Heart right ventricle (tissue), 16 donors: ENCODE data around the gene CAPN5. TPM values are rescaled to one million over a fixed set of nuclear protein-coding genes. Genes with fewer than 3 reads are reported as not detected.
A peak's percentile ranks its signal among the peaks of the same experiment; 100 is the strongest.

Experiments used
- ATAC-seq, 8 donors: fragments of 200-7000 bp; cut with Tn5 transposase; one replicate each; pipeline ENCODE4 v1.9.1; 2020; ENCODE audit warnings: mild to moderate bottlenecking in 8 of 8, moderate library complexity in 8 of 8, moderate number of reproducible peaks in 1 of 8
- DNase-seq, 2 donors: peaks; one replicate each; pipeline ENCODE4 v3.0.0-alpha.2; 2020
- H3K27ac ChIP-seq, 10 donors: fragments of 200-600 bp; sonication (generic) in 2 of 10; one replicate each; pipeline versions ENCODE4 v1.5.0 to v1.8.0; 2020 to 2022; ENCODE audit warnings: mild to moderate bottlenecking in 3 of 10
- H3K27me3 ChIP-seq, 7 donors: fragments of 200-600 bp; one replicate each; pipeline ENCODE4 v1.8.0; 2021 to 2022; ENCODE audit warnings: mild to moderate bottlenecking in 2 of 7
- H3K36me3 ChIP-seq, 9 donors: fragments of 200-600 bp; sonication (generic) in 1 of 9; one replicate each; pipeline versions ENCODE4 v1.5.0 to v1.8.0; 2020 to 2022; ENCODE audit warnings: mild to moderate bottlenecking in 2 of 9
- H3K4me1 ChIP-seq, 9 donors: fragments of 200-600 bp; sonication (generic) in 1 of 9; one replicate each; pipeline versions ENCODE4 v1.5.0 to v1.8.0; 2020 to 2022; ENCODE audit warnings: mild to moderate bottlenecking in 4 of 9
- H3K4me3 ChIP-seq, 10 donors: fragments of 200-600 bp; sonication (generic) in 2 of 10; one replicate each; pipeline versions ENCODE4 v1.5.0 to v1.8.0; 2020 to 2022; ENCODE audit warnings: mild to moderate bottlenecking in 7 of 10, moderate library complexity in 2 of 10
- H3K9me3 ChIP-seq, 11 donors: fragments of 200-600 bp in 10 of 11; sonication (generic) in 2 of 11; one replicate each; pipeline versions ENCODE4 v1.5.0 to v1.8.0; 2013 to 2022; ENCODE audit warnings: mild to moderate bottlenecking in 2 of 11, control low read depth in 1 of 11, moderate library complexity in 1 of 11
- CTCF ChIP-seq, 9 donors: fragments of 200-600 bp; sonication (generic) in 2 of 9; IDR thresholded peaks; one replicate each; pipeline versions ENCODE4 v1.5.0 to v1.8.0; 2021 to 2022; ENCODE audit warnings: antibody characterized with exemption in 9 of 9, mild to moderate bottlenecking in 5 of 9, moderate library complexity in 1 of 9
- WGBS, 2 donors: extraction: QIAGEN DNeasy Blood & Tissue Kit; methylation state at CpG; one replicate each; pipeline ENCODE4 v1.1.7; 2013; ENCODE audit warnings: inconsistent platforms in 1 of 2; 5-methylcytosine and 5-hydroxymethylcytosine counted together
- intact Hi-C, 10 donors: fragments of 100-400 bp; cut with DNase I; formaldehyde crosslinking; loops; one replicate each; pipeline versions ENCODE4 v1.11.1 to v1.14.2; 2022
- polyA plus RNA-seq, 2 donors: library from polyadenylated mRNA; stranded (reverse); fragments of 200-250 nt; gene quantifications; one replicate each; pipeline ENCODE4 v1.2.3, GENCODE V29; 2013
- total RNA-seq, 10 donors: library from RNA; stranded (reverse); fragmentation: NEBNext Ultra II Directional in 3 of 10; extraction: Animal tissue kit (Norgen Biotek cat#: 25700) in 3 of 10; gene quantifications; one replicate each; pipeline versions ENCODE4 v1.2.1 to v1.2.4, GENCODE V29; 2021 to 2023
- donor health status: Arrhythmogenic right ventricular cardiomyopathy.
- donor health status: ischemic (EF 13 %, LVEDD 7.1; RV severe dilation, severe dysfunction).
- donor health status: healthy with polysubstance abuse.
- donor health status: DM: no; HTN: yes; CAD: no.
- donor health status: DM: no; HTN: no; CAD: no.
- donor health status: ischemic (EF 25% LVEDD 6.9; RV normal size, moderate dysfunction).
- donor health status: ischemic (EF 25% LVEDD 5.7; RV mildly dilated, moderate dysfunction).
- donor health status: healthy.
- donor health status: DM: yes; HTN: yes; CAD: no.
- donor health status: Ischemic cardiomyopathy.
- donor health status: ischemic (EF 35%, LVEDD 5.7; RV mildly dilated, moderate dysfunction).
- donor health status: nonischemic (EF 11% LVEDD 7.7; RV severe dilation, severe dysfunction).
- donor health status: DM: yes; HTN: yes; CAD: no.
- donor health status: PGD.
- donor health status: ischemic (EF 29% LVEDD 5.4; RV normal size, mild dysfunction).
- donor health status: nonischemic (EF 23%, LVEDD 6.1; RV moderate dilation, normal function).

Gene CAPN5
- total and polyA plus RNA-seq, 12 donors: 1.8 to 3.6 (median 2.6) TPM

- ATAC-seq (no peak), DNase-seq (no peak)
- H3K4me1 ChIP-seq: peaks cover 7 to 47% (median 29%) of the 10 kb centered on the region in 9 donors
- no peak for TF ChIP-seq CTCF (IDR thresholded peaks at IDR 0.05)
- no peak overlapping the region for H3K4me3 ChIP-seq
- peak overlapping the region in 8 of 10 donors; percentile 67 to 89 (median 74) for H3K27ac ChIP-seq
- no peaks in the 10 kb centered on the region for H3K27me3 ChIP-seq
- intact Hi-C loops: no loop called here
- H3K9me3 ChIP-seq: no peaks in the 10 kb centered on the region
- no peaks in the 10 kb centered on the region for H3K36me3 ChIP-seq
- 83 to 84% methylated on average over 15 of the region's 15 CpGs for WGBS, 2 donors
These were observed 5.2 kb downstream of the CAPN5 start for GRCh38 chr11:77071671-77072605.

- intact Hi-C loops: no loop called here
- no peak for TF ChIP-seq CTCF (IDR thresholded peaks at IDR 0.05)
- DNase-seq (no peak), ATAC-seq (peak in 3 of 8 donors; percentile 5 to 9 (median 9))
- Histone ChIP-seq H3K36me3 (no peaks in the 10 kb centered on the region), H3K4me3 (no peak overlapping the region), H3K27ac (peak overlapping the region; percentile 56 to 89 (median 71)), H3K9me3 (peaks cover 0 to under 1% (median 0%) of the 10 kb centered on the region in 11 donors), H3K27me3 (no peaks in the 10 kb centered on the region), H3K4me1 (peaks cover 7 to 44% (median 26%) of the 10 kb centered on the region in 9 donors)
- 62 to 77% methylated on average over 8 of the region's 8 CpGs for WGBS, 2 donors
These were observed 6.1 kb downstream of the CAPN5 start for GRCh38 chr11:77072851-77073327.

- Histone ChIP-seq H3K9me3 (peaks cover 0 to 6% (median 0%) of the 10 kb centered on the region in 11 donors), H3K4me3 (no peak overlapping the region), H3K4me1 (peaks cover 7 to 38% (median 23%) of the 10 kb centered on the region in 9 donors), H3K36me3 (no peaks in the 10 kb centered on the region), H3K27me3 (no peaks in the 10 kb centered on the region), H3K27ac (peak overlapping the region; percentile 56 to 89 (median 74))
- peak; percentile 79 to 82 for DNase-seq
- TF ChIP-seq CTCF (IDR thresholded peaks at IDR 0.05): peak in 7 of 9 donors; percentile 11 to 65 (median 39)
- WGBS, 2 donors: 54 to 57% methylated on average over 11 of the region's 11 CpGs
- intact Hi-C loops: no loop called here
- ATAC-seq: peak; percentile 92 to 98 (median 96)
These were observed 6.7 kb downstream of the CAPN5 start for GRCh38 chr11:77073328-77074001.

GRCh38 chr11:77074205-77074604 is 7.4 kb downstream of the CAPN5 start:
- 94 to 95% methylated on average over 5 of the region's 5 CpGs for WGBS, 2 donors
- intact Hi-C loops: no loop called here
- no peaks in the 10 kb centered on the region for H3K27me3 ChIP-seq
- DNase-seq (no peak), ATAC-seq (no peak)
- H3K9me3 ChIP-seq: peaks cover 0 to 7% (median 0%) of the 10 kb centered on the region in 11 donors
- H3K4me3 ChIP-seq: no peak overlapping the region
- peak overlapping the region; percentile 4 to 89 (median 74) for H3K27ac ChIP-seq
- TF ChIP-seq CTCF (IDR thresholded peaks at IDR 0.05): no peak
- no peaks in the 10 kb centered on the region for H3K36me3 ChIP-seq
- H3K4me1 ChIP-seq: peaks cover 7 to 37% (median 23%) of the 10 kb centered on the region in 9 donors
